ENCODE measurements around the gene LMO1.

The LMO1 gene

DNA sequence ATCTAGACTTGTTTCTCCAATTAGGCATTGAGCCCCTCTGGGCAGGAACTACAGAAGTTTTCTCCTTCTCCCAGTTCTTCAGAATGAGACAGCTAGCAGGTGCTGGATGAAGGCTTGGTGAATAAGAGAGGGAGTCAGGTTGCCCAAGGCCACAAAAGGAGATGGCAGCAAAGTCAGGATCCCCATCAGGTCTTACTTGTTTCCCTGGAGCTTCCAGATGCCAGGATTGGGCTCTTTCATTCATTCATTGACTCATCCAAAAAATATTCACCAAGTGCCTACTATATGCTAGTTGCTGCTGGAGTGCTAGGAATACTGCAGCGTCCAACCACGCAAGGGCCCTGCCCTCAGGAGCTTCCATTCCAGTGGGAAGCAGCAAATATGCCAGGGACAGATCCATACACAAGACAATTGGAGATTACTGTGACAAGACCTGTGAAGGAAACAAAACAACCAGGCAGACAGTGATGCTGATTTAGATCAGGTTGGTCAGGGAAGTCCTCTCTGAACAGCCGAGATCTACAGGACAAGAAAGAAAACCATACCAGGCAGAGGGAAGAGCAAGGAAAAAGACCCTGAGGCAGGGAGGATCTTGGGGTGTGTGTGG, 24.6 kb upstream of the LMO1 start:
- no peak for DNase-seq (ENCODE audit: low spot score)

DNA sequence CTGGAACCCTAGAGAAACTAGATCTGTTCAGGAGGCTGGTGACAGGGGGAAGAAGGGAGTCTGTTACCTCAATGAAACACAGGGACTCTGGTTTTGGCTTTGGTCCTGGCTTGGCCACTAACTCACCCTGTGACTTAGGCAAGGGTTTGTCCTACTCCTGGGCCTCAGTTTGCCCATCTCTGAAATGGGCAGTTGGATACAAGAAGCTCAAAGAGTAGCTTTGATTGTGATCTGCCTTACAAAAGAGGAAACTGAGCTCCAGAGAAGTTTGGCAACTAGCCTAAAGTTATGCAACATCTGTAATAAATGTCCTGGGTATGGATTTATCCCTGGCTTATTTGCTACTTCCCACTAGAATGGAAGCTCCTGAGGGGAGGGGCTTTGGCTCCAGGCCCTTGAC, 24.0 kb upstream of the LMO1 start:
- no peak for DNase-seq (ENCODE audit: low spot score)

DNA sequence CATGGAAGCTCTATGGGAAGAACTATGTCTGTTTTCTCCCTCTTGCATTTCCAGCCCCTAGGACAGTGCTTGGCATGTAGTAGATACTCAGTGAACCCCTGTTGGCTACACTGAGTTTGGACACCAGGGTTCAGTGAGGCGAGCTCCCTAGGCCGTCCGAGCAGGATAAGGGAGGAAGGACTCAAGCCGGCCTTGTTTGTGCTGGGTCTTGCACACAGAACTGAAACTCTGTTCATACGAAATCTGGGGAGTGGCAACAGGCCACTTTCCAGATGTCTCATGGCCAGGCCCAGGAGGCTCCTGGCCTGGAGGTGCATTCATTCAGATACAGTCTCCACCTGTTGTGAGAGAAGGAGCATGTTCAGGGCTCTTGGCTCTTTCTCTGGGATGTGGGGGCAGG, 23.6 kb upstream of the LMO1 start:
- DNase-seq (ENCODE audit: low spot score), result no peak

GRCh38 chr11:8286886-8287285, 23.2 kb upstream of the LMO1 start:
- DNase-seq (ENCODE audit: low spot score), result no peak

- DNase-seq (ENCODE audit: low spot score), result no peak
These were observed 22.1 kb upstream of the LMO1 start for GRCh38 chr11:8285796-8286195.

DNA sequence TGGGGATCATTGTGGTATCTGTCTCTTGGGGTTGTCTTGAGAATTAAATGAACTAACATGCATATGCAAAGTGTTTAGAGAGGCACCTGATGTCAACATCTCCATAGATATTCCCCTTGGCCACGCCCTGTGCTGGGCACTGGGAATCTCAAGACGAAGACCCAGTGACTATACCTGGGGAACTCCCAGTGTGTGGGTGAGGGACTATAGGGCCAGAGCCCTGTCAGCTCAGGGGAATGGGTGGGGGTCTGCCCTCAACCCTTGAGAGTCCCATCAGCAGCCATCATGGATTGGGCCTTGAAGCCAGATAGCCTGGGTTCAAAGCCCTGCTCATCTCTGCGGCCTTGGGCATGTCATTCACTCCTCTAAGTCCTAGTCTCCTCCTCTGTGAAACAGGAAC, 21.6 kb upstream of the LMO1 start:
- no peak for DNase-seq (ENCODE audit: low spot score)

DNA sequence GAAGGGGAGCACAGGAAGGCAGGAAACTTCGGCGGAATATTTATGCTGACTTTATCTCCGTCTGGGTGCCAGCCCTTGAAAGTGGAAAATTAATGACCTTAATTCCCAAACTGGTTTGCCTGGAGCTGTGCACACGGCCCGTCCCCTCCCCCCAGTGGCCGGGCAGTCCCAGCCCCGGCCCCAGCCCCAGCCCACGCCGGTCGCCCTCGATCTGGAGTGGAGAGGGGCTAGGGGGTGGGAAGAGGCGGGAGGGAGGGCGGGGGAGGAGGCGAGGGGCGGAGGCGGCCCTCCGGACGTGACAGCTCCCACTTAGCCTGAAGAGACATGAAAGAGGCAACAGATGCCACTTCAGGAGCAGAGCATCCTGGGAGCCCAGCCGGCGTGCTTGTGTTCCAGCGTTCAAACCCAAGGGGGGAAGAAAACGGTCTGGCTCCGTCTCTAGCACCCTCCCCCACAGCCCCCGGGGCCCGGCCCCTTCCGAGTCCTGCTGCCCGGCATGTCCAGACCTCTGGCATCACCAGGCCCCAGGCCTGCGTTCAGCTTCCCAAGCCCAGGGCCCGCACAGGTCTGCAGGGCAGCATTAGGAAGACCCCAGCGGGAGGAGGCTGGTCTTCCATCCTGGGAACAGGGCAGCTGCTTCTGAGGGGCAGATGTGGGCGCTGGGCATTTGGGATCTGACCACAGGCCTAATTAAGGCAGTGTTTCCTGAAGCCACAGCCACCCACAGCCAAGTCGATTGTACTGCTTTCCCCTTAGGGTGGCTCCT, 20.0 kb upstream of the LMO1 start:
- DNase-seq (ENCODE audit: low spot score), result no peak

DNA sequence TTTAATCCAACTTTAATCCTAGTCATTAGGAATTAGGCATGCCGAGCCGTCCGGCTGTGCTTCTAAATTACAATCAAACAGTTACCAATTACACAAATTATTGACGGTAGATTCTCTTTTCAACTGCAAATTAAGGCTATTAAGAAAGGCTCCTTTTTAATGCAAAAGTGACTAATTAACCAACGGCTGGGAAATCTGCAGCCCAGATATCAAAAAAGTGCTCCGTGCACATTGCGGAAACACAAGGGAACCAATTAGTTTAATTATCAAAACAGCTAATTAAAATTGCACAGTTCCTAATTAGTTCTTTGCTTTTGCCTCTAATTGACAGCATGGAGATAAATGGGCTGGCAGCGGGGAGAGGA, 19.4 kb upstream of the LMO1 start:
- DNase-seq (ENCODE audit: low spot score), result no peak

DNA sequence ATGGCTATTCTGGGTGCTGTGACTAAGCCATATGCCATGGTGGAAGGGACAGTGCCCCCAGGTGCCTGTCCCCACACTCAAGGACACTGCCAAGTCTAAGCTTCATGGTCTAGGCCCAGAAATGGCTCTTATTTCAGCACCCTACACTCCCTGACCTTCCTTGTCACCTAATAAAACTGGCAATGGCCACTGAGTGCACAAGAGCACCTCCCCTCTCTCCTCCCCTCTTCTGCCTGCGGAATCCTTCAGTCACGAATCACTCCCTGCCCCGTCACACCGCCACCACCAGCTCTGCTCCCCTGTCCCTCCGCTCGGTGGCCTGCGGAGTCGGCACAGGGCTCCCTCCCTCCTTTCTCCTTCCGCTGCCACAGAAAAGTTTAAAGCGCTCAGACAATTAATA, 19.0 kb upstream of the LMO1 start:
- DNase-seq (ENCODE audit: low spot score), result no peak

- DNase-seq (ENCODE audit: low spot score), result no peak
These were observed 17.6 kb upstream of the LMO1 start for GRCh38 chr11:8281266-8281665.

DNA sequence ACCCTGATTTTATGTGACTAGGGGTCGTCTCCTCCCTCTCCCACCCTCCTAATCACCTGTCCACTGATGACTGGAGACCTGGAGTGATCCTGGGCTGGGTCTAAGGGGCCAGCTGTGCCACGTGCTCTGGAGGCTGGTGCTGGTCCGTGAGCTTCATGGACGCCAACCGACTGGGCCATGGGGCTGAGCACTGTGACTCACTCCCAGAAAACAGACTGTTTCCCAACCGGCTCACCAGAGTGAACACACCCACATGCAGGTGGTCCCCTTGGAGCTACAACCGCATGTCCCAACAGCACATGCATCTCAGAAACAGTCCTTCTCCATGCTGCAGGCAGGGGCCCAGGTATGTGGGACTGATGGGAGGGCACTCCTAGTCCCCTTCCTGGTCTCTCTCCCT, 14.0 kb upstream of the LMO1 start:
- no peak for DNase-seq (ENCODE audit: low spot score)

DNA sequence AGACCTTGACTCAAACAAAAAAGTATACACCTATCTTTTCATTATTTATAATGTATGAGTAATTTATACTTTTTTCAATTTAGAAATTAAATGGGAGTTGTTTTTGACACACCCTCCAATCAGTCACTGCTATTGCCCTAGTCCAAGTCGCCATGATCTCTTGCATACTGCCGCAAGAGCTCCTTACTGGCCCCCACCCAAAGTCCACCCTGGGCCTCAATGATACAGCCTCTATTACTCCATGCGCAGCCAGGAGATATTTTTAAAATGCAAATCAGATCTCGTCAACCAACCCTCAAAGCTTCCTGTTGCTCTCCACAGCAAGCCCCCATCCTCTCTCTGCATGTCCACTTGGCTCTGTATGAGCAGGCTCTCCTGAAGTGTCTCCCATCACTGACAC, 12.8 kb upstream of the LMO1 start:
- DNase-seq (ENCODE audit: low spot score), result no peak

- DNase-seq (ENCODE audit: low spot score), result no peak
These were observed 9.6 kb upstream of the LMO1 start for GRCh38 chr11:8273287-8273686.

- DNase-seq (ENCODE audit: low spot score), result no peak
These were observed 7.6 kb upstream of the LMO1 start for GRCh38 chr11:8271106-8271886.

DNA sequence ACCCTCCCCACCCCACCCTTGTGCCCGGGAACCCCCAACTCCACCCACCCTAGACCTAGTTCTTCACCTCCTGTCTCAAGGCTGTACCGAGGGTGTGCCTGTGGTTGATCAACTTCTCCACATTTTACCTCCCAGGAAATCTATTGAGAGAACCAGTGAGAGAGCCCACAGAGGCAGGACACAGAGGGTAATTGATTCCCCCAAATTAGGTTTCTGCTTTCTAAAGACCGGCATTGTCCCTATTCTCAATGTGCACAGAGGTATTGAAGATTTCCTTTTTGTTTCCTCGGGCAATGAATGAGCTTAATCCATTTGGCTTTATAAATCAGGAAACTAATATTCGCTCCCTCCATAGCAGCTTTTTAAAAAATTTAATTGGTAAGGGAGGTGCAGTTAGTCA, 6.0 kb upstream of the LMO1 start:
- DNase-seq (ENCODE audit: low spot score), result no peak

GRCh38 chr11:8268530-8269400, 5.1 kb upstream of the LMO1 start:
- DNase-seq (ENCODE audit: low spot score), result peak; percentile 58

GRCh38 chr11:8267831-8268529, 4.3 kb upstream of the LMO1 start:
- DNase-seq (ENCODE audit: low spot score), result peak; percentile 50

DNA sequence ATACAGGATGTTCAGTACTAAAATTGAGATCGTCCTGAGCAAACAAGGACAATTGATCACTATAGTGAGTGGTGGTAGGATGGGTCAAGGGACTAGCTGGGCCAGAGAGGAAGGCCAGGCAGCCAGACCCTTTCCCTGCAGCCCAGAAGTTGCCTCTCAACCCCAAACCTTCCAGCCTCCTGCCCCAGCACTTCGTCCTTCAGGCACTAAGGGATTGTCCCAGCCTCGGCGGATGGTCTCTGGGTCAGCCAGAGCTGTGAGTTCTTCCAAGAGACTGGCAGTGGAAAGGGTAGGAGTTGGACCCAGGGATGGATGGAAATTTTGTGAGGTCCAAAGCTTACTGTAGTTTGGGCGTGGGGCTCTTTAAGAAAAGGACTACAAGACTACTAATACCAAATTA, 3.6 kb upstream of the LMO1 start:
- no peak for DNase-seq (ENCODE audit: low spot score)

DNA sequence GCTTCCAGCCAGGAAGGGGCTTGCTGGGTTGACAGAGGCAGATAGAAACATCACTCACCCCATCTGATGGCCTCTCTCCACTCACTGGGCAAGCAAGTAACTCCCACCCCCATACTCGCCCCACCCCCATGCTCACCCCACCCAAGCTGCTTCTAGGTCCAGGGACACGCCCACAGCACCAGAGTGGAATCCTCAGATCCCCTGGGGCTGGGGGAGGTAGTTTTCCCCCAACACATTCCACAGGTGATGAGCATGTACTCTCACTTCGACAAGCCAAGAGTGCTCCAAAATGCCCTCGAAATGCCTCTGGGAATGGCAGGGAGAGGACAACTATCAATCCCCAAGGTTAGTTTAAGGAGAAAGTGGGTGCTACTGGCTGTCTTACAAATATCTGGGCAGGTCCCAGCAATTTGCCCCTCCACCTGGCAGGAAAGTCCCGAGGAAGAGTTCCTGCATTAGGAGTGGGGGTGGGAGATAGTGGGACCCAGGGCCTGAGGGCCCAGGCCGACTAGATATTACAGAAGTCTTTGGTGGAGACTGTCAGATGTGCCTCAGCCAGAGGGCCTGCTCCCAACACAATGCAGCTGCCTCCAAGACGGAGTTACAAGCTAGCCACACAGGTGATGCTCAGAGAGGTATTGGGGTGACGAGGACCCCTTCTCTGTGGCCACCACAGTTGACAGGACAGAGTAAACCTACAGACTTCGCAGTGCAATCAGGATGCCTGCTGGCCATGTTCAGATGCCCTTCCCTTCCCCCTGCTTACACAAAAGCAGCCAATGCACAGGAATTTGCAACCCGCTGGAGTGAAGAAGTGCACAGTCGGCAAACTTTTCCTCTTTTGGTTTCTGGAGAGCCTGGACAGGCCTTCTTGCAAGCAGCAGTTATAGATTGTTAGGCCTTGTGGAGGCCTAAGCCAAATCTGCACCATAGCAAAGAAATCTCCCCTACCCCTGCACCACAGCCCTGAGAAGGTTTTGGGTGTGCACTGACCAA, 2.9 kb upstream of the LMO1 start:
- no peak for DNase-seq (ENCODE audit: low spot score)

DNA sequence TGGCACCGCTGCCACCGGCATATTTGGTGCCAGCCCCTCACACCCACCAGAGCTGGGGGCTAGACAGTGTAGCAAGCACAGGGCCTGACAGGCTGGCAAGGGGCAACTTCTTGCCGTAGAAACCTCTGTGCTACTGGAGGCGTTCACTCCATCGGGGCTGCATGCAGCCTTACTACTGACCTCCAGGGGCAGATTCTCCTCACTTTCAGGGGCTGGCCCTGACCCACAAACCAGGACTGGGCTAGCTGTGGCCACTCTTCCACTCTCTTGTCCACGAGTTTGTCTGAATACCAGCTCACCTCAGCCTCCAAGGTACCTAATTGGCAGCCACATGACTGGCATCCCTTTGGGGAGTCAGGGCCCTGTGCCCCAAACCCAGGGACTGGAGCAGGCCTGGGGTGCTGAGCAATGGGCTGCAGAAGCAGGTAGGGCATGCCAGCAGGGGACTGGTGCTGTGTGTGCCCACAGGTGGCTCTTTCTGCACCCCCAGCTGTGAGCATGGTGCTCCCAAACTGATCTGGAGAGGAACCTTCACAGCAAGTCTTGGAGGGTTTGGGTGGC, 2.1 kb upstream of the LMO1 start:
- peak; percentile 48 for DNase-seq (ENCODE audit: low spot score)

Data from AG20443 (cell line).